ENCODE results near the gene PLCB4. TPM values are rescaled to one million over a fixed set of nuclear protein-coding genes. Genes with fewer than 3 reads are reported as not detected.

PLCB4 gene
- polyA plus RNA-seq, 1 experiment = 8.8 TPM

DNA sequence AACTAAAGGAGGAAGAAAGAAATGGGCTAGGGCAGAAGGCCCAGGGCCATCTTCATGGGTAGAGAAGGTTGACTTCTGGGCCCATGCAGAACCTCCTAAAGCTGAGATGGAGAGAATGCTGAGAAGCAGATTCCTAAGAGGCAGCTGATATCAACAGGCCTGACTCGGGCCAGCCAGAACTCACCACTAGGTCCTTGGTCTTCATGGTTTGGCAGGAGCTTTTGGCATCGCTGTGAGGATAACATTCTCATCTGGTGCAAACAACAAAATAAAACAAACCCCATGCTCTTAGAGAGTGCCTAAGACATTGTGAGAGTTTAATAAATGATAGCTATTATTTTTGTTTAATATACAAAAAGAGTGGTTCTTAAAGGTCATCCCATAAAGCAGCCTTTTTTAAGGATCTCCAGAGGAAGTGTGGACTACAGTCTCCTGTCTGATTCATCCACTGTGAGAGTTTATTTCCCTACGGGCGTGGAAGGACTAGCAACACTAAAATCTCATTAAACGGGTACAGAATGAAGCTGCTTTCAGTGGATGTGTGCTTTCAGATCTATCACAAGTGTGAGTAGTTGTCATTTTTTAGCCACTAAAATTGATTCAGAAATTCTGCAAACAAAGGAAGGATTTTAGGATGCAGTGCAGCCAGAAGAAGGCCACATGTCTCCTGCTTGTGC, 160.0 kb downstream of the PLCB4 start:
- H3K27me3 ChIP-seq (ENCODE audit: control insufficient read depth, insufficient read depth, low read length) = no peaks in the 10 kb centered on the region
- TF ChIP-seq, protein P1, sequence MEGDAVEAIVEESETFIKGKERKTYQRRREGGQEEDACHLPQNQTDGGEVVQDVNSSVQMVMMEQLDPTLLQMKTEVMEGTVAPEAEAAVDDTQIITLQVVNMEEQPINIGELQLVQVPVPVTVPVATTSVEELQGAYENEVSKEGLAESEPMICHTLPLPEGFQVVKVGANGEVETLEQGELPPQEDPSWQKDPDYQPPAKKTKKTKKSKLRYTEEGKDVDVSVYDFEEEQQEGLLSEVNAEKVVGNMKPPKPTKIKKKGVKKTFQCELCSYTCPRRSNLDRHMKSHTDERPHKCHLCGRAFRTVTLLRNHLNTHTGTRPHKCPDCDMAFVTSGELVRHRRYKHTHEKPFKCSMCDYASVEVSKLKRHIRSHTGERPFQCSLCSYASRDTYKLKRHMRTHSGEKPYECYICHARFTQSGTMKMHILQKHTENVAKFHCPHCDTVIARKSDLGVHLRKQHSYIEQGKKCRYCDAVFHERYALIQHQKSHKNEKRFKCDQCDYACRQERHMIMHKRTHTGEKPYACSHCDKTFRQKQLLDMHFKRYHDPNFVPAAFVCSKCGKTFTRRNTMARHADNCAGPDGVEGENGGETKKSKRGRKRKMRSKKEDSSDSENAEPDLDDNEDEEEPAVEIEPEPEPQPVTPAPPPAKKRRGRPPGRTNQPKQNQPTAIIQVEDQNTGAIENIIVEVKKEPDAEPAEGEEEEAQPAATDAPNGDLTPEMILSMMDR (IDR thresholded peaks at IDR 0.05; ENCODE audit: insufficient read depth, low read depth, low read length) = no peak
- ChIA-PET POLR2A (no interaction called here), CTCF (no interaction called here)
- H3K4me3 ChIP-seq (ENCODE audit: low read depth, low read length) = no peak overlapping the region
- no peak for DNase-seq (ENCODE audit: low read depth)
- no peaks in the 10 kb centered on the region for H3K36me3 ChIP-seq (ENCODE audit: control insufficient read depth, insufficient read depth, low read length)

DNA sequence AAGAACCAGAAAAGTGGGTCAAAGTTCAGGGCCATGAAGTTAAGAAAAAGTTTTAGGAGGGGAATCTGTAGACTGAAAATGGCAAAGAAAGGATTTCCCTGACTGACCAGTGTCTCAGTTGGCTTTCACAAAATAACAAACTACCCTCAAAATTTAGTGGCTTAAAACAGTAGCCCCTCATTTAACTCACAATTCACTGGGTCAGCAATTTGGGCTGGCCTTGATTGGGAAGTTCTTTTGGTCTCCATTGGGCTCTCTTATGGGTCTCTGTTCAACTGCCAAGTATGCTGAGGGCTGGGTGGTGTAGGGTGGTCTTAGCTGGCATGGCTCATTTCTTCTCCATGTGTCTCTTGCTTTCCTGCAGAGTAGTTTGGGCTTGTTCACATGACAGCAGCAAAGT, 161.5 kb downstream of the PLCB4 start:
- no peak for DNase-seq (ENCODE audit: low read depth)
- Histone ChIP-seq H3K27me3 (ENCODE audit: control insufficient read depth, insufficient read depth, low read length) (no peaks in the 10 kb centered on the region), H3K4me3 (ENCODE audit: low read depth, low read length) (no peak overlapping the region), H3K36me3 (ENCODE audit: control insufficient read depth, insufficient read depth, low read length) (no peaks in the 10 kb centered on the region)
- CTCF ChIA-PET = no interaction called here
- POLR2A ChIA-PET = no interaction called here
- TF ChIP-seq, protein P1 (IDR thresholded peaks at IDR 0.05; ENCODE audit: insufficient read depth, low read depth, low read length) = no peak

DNA sequence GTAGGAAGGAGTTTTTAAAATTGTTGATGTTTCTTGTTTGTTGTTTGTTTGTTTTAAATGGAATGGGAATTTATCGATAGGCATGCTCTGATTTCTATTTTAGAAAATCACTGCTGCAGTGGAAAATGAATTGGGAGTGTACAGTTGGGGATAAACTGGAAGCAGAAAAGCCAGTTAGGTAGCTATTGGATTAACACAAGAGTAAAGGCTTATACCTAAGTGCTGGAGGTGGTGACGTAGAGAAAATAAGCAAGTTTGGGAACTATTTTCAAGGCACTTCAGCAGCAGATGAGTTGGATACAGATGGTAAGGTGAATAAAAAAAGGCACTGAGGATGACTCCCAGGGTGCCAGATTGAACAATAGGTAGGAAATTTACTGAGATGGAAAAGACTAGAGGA, 164.9 kb downstream of the PLCB4 start:
- ChIA-PET CTCF (interaction anchor here (0.8 kb wide), 1 partner anchor 11 kb away, joined by 5 read pairs; no protein-coding TSS in a partner anchor), POLR2A (no interaction called here)
- DNase-seq (ENCODE audit: low read depth) = no peak
- TF ChIP-seq, protein P1 (IDR thresholded peaks at IDR 0.05; ENCODE audit: insufficient read depth, low read depth, low read length) = no peak
- H3K27me3 ChIP-seq (ENCODE audit: control insufficient read depth, insufficient read depth, low read length) = no peaks in the 10 kb centered on the region
- H3K4me3 ChIP-seq (ENCODE audit: low read depth, low read length) = no peak overlapping the region
- no peaks in the 10 kb centered on the region for H3K36me3 ChIP-seq (ENCODE audit: control insufficient read depth, insufficient read depth, low read length)

DNA sequence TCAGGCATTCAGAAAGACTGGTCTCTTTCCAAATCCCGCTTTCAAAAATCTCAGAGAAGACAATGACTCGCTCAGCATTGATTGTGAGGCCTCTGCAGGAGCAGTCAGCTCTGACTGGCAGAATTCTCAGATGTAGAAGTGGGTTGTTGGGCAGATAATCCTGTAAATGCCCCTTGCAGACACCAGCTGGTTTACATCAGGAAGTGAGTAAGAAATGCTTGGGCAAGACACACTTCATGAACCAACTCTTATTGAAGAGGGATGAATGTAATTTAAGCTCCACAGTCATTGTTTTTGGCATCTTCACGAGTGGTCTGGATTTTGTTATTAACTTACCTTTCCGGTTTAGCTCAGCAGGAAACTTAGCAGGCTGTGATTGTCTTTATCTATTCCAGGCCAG, 166.6 kb downstream of the PLCB4 start:
- ChIA-PET CTCF (no interaction called here), POLR2A (no interaction called here)
- TF ChIP-seq, protein P1 (IDR thresholded peaks at IDR 0.05; ENCODE audit: insufficient read depth, low read depth, low read length) = no peak
- Histone ChIP-seq H3K4me3 (ENCODE audit: low read depth, low read length) (no peak overlapping the region), H3K27me3 (ENCODE audit: control insufficient read depth, insufficient read depth, low read length) (no peaks in the 10 kb centered on the region), H3K36me3 (ENCODE audit: control insufficient read depth, insufficient read depth, low read length) (no peaks in the 10 kb centered on the region)
- peak; percentile 23 for DNase-seq (ENCODE audit: low read depth)

DNA sequence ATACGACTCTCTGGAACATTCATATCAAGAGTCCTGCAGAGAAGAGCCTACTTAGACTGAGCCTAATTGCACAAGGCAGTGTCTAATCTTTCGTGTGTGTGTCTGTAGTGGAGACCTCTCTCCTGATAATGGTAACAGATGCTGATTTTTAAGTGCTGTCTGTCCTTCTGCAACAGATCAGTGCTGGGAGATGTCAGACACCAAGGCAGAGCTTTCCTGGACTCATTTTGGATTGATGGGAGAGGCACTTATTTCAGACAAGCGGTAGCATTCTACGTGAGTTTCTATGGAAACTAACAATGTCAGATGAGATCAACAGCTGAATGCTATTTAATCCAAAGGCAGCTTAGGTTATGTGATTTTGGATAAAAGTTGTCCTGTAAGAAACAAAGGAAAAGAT, 167.6 kb downstream of the PLCB4 start:
- POLR2A ChIA-PET = no interaction called here
- Histone ChIP-seq H3K36me3 (ENCODE audit: control insufficient read depth, insufficient read depth, low read length) (no peaks in the 10 kb centered on the region), H3K4me3 (ENCODE audit: low read depth, low read length) (no peak overlapping the region), H3K27me3 (ENCODE audit: control insufficient read depth, insufficient read depth, low read length) (no peaks in the 10 kb centered on the region)
- CTCF ChIA-PET = interaction anchor here (0.6 kb wide), 1 partner anchor 11 kb away, joined by 3 read pairs; no protein-coding TSS in a partner anchor
- TF ChIP-seq, protein P1 (IDR thresholded peaks at IDR 0.05; ENCODE audit: insufficient read depth, low read depth, low read length) = no peak
- no peak for DNase-seq (ENCODE audit: low read depth)

Measured in BJ (cell line).